IMR-90 (cell line): ENCODE results near the gene TTC7B. TPM values are rescaled to one million over a fixed set of nuclear protein-coding genes. Genes with fewer than 3 reads are reported as not detected.

ENCODE experiments used
- ATAC-seq: fragments of 200-7000 bp; cut with Tn5 transposase; 2 replicates; pipeline ENCODE4 v1.9.1; 2020; ENCODE audit warnings: low read depth, mild to moderate bottlenecking, moderate library complexity
- BruUV-seq: library from RNA; stranded (reverse); fragments of 400-500 nt; replicated peaks from 2 replicates; lab custom pipeline; 2021; lab: Mats Ljungman, UMichigan
- CTCF ChIA-PET: fragments of 300-600 bp; formaldehyde crosslinking; extraction: SDS; loops from one replicate; lab custom pipeline; 2021; ENCODE audit warnings: antibody characterized with exemption; lab: Yijun Ruan, JAX
- POLR2A ChIA-PET: fragments of 300-600 bp; sonication (Branson Sonifier 250); formaldehyde crosslinking; loops from one replicate; lab custom pipeline; 2022; ENCODE audit warnings: antibody characterized with exemption; ENCODE audit not compliant: unreplicated experiment; lab: Charles Lee
- DNase-seq: peaks from one replicate; pipeline ENCODE4 v3.0.0; 2013
- H2AFZ ChIP-seq: replicated peaks from 2 replicates; pipeline ENCODE3; 2013; ENCODE audit warnings: low read length, mild to moderate bottlenecking; ENCODE audit not compliant: poor library complexity
- H2AK5ac ChIP-seq: 2 replicates; pipeline ENCODE4 v1.6.1; 2013; ENCODE audit warnings: low read depth, low read length, inconsistent platforms
- H2AK9ac ChIP-seq: replicated peaks from 2 replicates; pipeline ENCODE3; 2013; ENCODE audit warnings: mild to moderate bottlenecking, low read depth, low read length, moderate library complexity; ENCODE audit not compliant: poor library complexity
- H2BK120ac ChIP-seq: 2 replicates; pipeline ENCODE4 v1.6.1; 2013; ENCODE audit warnings: low read depth, low read length, inconsistent platforms
- H2BK15ac ChIP-seq: 3 replicates; pipeline ENCODE4 v1.6.1; 2013; ENCODE audit warnings: low read depth, low read length, inconsistent platforms
- H2BK20ac ChIP-seq: 2 replicates; pipeline ENCODE4 v1.6.1; 2013; ENCODE audit warnings: low read depth, mild to moderate bottlenecking, inconsistent platforms, low read length, moderate library complexity
- H2BK5ac ChIP-seq: 2 replicates; pipeline ENCODE4 v1.6.1; 2013; ENCODE audit warnings: mild to moderate bottlenecking, low read depth, low read length, inconsistent platforms; ENCODE audit not compliant: poor library complexity, severe bottlenecking
- H3K14ac ChIP-seq: replicated peaks from 2 replicates; pipeline ENCODE4 v1.6.1; 2013; ENCODE audit warnings: low read depth, low read length, inconsistent platforms
- H3K18ac ChIP-seq: 2 replicates; pipeline ENCODE4 v1.6.1; 2013; ENCODE audit warnings: low read depth, low read length, control low read depth
- H3K23ac ChIP-seq: 2 replicates; pipeline ENCODE4 v1.6.1; 2013; ENCODE audit warnings: low read depth, low read length, inconsistent platforms
- H3K27ac ChIP-seq: 2 replicates; pipeline ENCODE4 v1.5.1; 2013; ENCODE audit warnings: mild to moderate bottlenecking, control low read depth, low read length; ENCODE audit not compliant: insufficient read depth
- H3K27me3 ChIP-seq: 2 replicates; pipeline ENCODE4 v1.6.1; 2013; ENCODE audit warnings: low read length; ENCODE audit not compliant: control insufficient read depth, insufficient read depth
- H3K36me3 ChIP-seq: 2 replicates; pipeline ENCODE4 v1.6.1; 2013; ENCODE audit warnings: low read length, mixed read lengths; ENCODE audit not compliant: control insufficient read depth, insufficient read depth
- H3K4ac ChIP-seq: 2 replicates; pipeline ENCODE4 v1.6.1; 2013; ENCODE audit warnings: low read depth, low read length, inconsistent platforms
- H3K4me1 ChIP-seq: 2 replicates; pipeline ENCODE4 v1.6.1; 2013; ENCODE audit warnings: low read length, mixed read lengths; ENCODE audit not compliant: control insufficient read depth, insufficient read depth
- H3K4me2 ChIP-seq: 2 replicates; pipeline ENCODE4 v1.6.1; 2013; ENCODE audit warnings: low read depth, mild to moderate bottlenecking, control low read depth, low read length, moderate library complexity
- H3K4me3 ChIP-seq: 2 replicates; pipeline ENCODE4 v1.5.1; 2013; ENCODE audit warnings: low read depth, mild to moderate bottlenecking, control low read depth, low read length, moderate library complexity; ENCODE audit not compliant: insufficient read depth
- H3K56ac ChIP-seq: 2 replicates; pipeline ENCODE4 v1.6.1; 2013; ENCODE audit warnings: low read length, inconsistent platforms; ENCODE audit not compliant: insufficient read depth; ENCODE audit errors: extremely low read depth
- H3K79me1 ChIP-seq, 2 experiments: 2 replicates each; pipeline ENCODE4 v1.6.1; 2013; ENCODE audit warnings: low read length in 2 of 2, inconsistent platforms in 1 of 2, low read depth in 1 of 2
- H3K9ac ChIP-seq: 2 replicates; pipeline ENCODE4 v1.6.1; 2013; ENCODE audit warnings: low read depth, low read length, control low read depth
- H3K9me1 ChIP-seq: 2 replicates; pipeline ENCODE4 v1.6.1; 2013; ENCODE audit warnings: low read length, inconsistent platforms; ENCODE audit not compliant: insufficient read depth
- H3K9me3 ChIP-seq: 2 replicates; pipeline ENCODE4 v1.6.1; 2013; ENCODE audit warnings: low read length; ENCODE audit not compliant: control insufficient read depth, insufficient read depth
- H4K20me1 ChIP-seq: 2 replicates; pipeline ENCODE4 v1.6.1; 2013; ENCODE audit warnings: low read length, inconsistent platforms; ENCODE audit not compliant: insufficient read depth
- H4K5ac ChIP-seq: 2 replicates; pipeline ENCODE4 v1.6.1; 2013; ENCODE audit warnings: mild to moderate bottlenecking, low read depth, low read length, control low read depth
- H4K8ac ChIP-seq, 2 experiments: 2 replicates each; pipeline ENCODE4 v1.6.1; 2013; ENCODE audit warnings: low read depth in 2 of 2, low read length in 2 of 2, control low read depth in 1 of 2, inconsistent platforms in 1 of 2
- H4K91ac ChIP-seq: 2 replicates; pipeline ENCODE4 v1.6.1; 2013; ENCODE audit warnings: low read depth, low read length, inconsistent platforms; ENCODE audit not compliant: insufficient read depth
- MAZ ChIP-seq: IDR thresholded peaks from 2 replicates; pipeline ENCODE4 v1.6.1; 2012; ENCODE audit warnings: low read depth, mild to moderate bottlenecking, low read length, improper control_type of control experiment, moderate library complexity, borderline replicate concordance
- RAD21 ChIP-seq: IDR thresholded peaks from 2 replicates; pipeline ENCODE4 v1.6.1; 2012; ENCODE audit warnings: low read length, improper control_type of control experiment
- WGBS, 2 experiments: methylation state at CpG; one replicate each; pipeline versions ENCODE4 v1.1.5 to v1.1.7; 2013; ENCODE audit warnings: missing lambda C conversion rate in 2 of 2; ENCODE audit not compliant: insufficient read length in 1 of 2; ENCODE audit errors: extremely low coverage in 2 of 2; 5-methylcytosine and 5-hydroxymethylcytosine counted together
- dilution Hi-C: fragments of 300-500 bp; cut with HindIII; formaldehyde crosslinking; loops from one replicate; pipeline ENCODE4 v1.14.3; 2018; ENCODE audit warnings: low sequenced_read_pairs; ENCODE audit not compliant: unreplicated experiment
- in situ Hi-C: fragments of 300-500 bp; cut with MboI; formaldehyde crosslinking; loops from 3 replicates; pipeline ENCODE4 v1.14.3; 2019; ENCODE audit warnings: low sequenced_read_pairs, inconsistent platforms, mixed read lengths
- intact Hi-C: fragments of 100-400 bp; cut with micrococcal nuclease; formaldehyde crosslinking; loops from 2 replicates; pipeline ENCODE4 v1.10.0; 2022
- polyA plus RNA-seq, 3 experiments: library from polyadenylated mRNA; depleted of rRNA; stranded (reverse); fragments of >200 nt; gene quantifications; 2 replicates each; pipeline ENCODE4 v1.2.3, GENCODE V29; 2012; ENCODE audit warnings: low replicate concordance in 1 of 3
- total RNA-seq: library from RNA; depleted of rRNA; stranded (reverse); fragments of >200 nt; gene quantifications from 2 replicates; pipeline ENCODE4 v1.2.3, GENCODE V29; 2012
- TF ChIP-seq, protein P1 (sequence below): conservative IDR thresholded peaks from 2 replicates; pipeline ENCODE4 v1.5.1; 2012; ENCODE audit warnings: mild to moderate bottlenecking, low read depth, low read length, improper control_type of control experiment

The TTC7B gene
- total and polyA plus RNA-seq, 2 of the 4 experiments (the other 2 are of a cell fraction), result 18.1 to 35.3 TPM

- in situ Hi-C loops (no loop called here), intact Hi-C loops (no loop called here), dilution Hi-C loops (no loop called here)
- Histone ChIP-seq H3K9me1 (no peaks in the 10 kb centered on the region), H4K20me1 (no peaks in the 10 kb centered on the region), H2AK5ac (no peak overlapping the region), H4K91ac (no peak overlapping the region), H2BK20ac (no peak overlapping the region), H3K4me1 (peaks cover 2% of the 10 kb centered on the region; the same call in 1 of the 2 replicates), H4K8ac (no peak overlapping the region), H3K18ac (no peak overlapping the region), H3K23ac (no peak overlapping the region), H3K4me2 (no peak overlapping the region), H3K56ac (no peak overlapping the region), H3K9me3 (no peaks in the 10 kb centered on the region), H4K5ac (no peak overlapping the region), H3K27me3 (no peaks in the 10 kb centered on the region), H2AFZ (no peak overlapping the region), H2BK5ac (no peak overlapping the region), H3K14ac (no peak overlapping the region), H3K4me3 (no peak overlapping the region), H3K36me3 (no peaks in the 10 kb centered on the region), H2BK15ac (no peak overlapping the region), H2BK120ac (no peak overlapping the region), H3K79me1 (no peaks in the 10 kb centered on the region), H3K4ac (no peak overlapping the region), H3K27ac (no peak overlapping the region), H3K9ac (no peak overlapping the region), H2AK9ac (no peak overlapping the region)
- ChIA-PET POLR2A (no interaction called here), CTCF (no interaction called here)
- no peak for TF ChIP-seq MAZ
- TF ChIP-seq RAD21, result no peak
- TF ChIP-seq, protein P1, sequence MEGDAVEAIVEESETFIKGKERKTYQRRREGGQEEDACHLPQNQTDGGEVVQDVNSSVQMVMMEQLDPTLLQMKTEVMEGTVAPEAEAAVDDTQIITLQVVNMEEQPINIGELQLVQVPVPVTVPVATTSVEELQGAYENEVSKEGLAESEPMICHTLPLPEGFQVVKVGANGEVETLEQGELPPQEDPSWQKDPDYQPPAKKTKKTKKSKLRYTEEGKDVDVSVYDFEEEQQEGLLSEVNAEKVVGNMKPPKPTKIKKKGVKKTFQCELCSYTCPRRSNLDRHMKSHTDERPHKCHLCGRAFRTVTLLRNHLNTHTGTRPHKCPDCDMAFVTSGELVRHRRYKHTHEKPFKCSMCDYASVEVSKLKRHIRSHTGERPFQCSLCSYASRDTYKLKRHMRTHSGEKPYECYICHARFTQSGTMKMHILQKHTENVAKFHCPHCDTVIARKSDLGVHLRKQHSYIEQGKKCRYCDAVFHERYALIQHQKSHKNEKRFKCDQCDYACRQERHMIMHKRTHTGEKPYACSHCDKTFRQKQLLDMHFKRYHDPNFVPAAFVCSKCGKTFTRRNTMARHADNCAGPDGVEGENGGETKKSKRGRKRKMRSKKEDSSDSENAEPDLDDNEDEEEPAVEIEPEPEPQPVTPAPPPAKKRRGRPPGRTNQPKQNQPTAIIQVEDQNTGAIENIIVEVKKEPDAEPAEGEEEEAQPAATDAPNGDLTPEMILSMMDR, result no peak
- ATAC-seq, result no peak
- no TSS peak for BruUV-seq
- WGBS, 2 experiments, result no CpG with 5 or more reads among the region's 4 CpGs
- no peak for DNase-seq
These were observed 328.8 kb downstream of the TTC7B start for GRCh38 chr14:90487462-90487861.
